GM19099 (cell line): Measurements from ENCODE around the gene LETM1.

Experiments
- POLR2A ChIP-seq: IDR thresholded peaks from 3 replicates; pipeline ENCODE4 v1.6.1; 2011; ENCODE audit warnings: low read depth; ENCODE audit not compliant: insufficient read length; ENCODE audit errors: extremely low read depth

LETM1 gene

DNA sequence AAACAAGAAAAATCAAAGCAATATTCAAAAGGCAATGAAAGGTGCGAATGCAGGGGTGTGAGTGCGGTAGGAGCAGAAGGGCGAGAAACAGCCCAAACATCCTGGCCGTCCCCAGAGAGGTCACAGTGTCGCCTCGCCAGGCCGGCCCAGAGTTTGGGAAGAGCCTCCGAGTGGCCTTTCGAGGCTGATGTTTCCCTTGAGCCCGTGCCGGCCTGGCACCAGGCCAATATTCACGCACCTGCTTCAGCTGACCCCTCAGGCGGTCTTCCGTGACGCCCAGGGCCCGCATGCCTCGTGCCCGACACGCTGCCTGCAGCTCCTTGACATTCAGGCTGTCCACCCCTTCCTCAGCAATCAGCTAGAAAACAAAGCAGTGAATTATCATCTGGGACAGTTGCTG is 30.6 kb downstream of the LETM1 start:
- TF ChIP-seq POLR2A, result no peak

DNA sequence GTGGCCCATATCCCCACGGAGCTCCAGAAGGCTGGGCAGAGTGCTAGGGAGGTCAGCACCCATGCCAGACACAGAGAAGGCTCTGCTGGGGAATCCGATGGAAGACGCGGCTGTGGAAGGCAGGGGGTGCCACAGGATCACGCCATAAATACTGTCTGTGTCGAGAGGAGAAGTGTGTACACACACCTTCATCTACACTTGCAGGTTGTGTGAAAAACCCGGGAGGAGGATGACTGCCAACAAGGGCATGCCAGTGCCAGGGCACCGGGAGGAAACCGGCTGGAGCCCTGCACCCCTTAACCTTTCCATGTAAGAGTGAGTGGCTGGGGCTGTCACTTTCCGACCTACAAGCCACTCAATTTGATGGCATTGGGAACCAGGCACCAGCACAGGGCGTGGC is 31.2 kb downstream of the LETM1 start:
- TF ChIP-seq POLR2A, result no peak

GRCh38 chr4:1823545-1823932 is 32.4 kb downstream of the LETM1 start:
- TF ChIP-seq POLR2A, result no peak

DNA sequence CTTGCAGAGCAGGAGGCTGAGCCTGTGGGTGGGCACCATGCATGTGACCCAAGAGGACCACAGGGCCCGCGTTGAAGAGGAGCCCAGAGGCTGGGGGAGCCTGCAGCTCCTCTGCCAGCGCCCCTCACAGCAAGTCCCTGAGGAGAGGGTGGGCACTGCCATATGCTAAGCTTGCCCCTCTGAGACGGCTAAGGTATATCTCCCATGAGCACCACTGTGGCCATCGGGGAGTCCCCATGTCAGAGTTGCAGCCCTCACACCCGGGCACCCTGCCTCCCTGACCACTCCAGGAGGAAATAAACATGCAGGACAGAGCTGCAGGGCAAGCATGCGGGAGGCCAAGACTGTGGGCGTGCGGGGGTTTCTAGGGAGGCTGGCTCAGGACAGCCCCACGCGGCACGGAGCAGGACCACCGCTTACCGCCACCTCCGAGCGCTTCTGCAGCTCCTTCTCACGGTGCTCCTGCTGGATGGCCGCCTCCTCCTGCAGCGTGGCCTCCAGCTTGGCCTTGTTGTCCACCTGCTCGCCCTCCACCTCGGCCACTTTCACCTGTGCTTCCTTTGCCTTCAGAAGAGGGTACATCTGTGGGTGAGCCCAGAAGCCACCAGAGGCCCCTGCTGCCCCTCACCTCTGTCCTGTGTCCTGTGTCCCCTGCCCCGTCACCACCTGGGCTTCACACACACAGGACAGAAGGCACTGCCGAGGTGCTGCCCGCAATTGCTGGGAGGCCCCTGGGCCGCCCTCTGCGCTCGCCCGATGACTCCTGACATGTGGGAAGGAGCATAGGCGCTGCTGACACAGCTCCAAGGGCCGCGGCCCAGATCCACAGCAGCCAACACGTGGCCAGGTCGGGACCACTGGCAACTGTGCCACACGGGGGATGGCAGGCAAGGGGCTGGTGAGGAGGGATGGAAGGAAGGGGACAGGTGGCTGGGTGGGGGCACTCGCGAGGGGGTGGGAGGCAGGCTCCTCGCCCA is 33.1 kb downstream of the LETM1 start:
- TF ChIP-seq POLR2A, result no peak

GRCh38 chr4:1821679-1822567 is 34.0 kb downstream of the LETM1 start:
- no peak for TF ChIP-seq POLR2A

GRCh38 chr4:1819816-1820215 is 36.1 kb downstream of the LETM1 start:
- TF ChIP-seq POLR2A, result no peak

DNA sequence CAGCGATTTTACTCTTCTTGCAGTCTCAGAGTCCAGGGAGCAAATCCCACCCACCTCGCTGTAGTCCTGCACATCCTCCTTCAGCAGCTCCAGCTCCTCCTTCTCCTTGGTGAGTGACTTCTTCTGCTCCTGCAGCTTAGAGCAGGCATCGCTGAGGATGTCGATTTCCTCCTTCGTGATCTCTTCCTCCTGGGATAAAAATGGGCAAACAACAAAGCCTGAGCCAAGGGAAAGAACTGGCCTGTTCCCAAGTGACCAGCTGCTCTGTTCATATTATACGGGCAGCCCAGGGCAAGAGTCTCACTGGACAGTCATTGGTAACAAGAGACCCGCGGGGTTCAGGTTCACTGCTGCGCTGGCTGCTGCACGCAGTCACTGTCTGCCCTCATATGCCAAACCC is 36.7 kb downstream of the LETM1 start:
- TF ChIP-seq POLR2A, result no peak

DNA sequence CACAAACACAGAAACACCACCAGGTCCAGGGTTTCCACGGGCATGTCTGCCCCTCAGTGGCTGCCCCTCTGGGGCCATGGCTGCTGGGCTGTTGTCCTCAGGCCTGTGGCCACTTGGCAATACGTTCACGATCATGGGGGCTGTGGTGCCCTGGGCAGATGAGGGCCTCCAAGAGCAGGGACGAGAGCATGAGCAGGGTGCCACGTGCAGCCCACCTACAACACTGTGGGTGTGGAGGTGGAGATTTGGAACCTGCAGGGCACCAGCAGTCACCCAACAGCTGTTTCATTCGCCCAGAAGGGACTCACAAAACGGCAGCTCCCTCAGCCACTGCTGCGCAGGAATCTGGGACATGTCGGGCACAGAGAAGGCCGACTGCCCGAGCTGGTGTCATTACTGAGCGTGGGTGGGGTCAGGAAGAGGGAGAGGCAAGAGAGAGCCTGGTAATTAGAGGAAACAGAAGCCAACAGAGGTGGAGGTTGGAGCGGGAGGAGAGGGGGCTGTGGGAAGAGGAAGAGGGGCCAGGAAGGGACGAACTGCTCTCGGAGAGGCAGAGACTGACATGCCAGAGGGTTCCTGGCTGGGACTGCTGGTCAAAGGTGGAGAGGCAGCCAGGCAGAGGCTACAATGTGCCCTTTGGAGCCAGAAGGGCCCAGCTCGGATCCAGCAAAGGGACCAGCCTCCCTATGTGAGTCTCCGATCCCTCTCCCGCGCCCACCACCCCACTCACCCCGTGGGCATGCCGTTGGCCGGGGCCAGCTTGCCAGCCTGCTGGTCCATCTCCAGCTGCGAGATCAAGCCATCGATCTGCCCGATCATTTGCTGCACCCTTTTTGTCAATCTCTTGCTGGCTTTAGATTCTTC is 39.7 kb downstream of the LETM1 start:
- TF ChIP-seq POLR2A, result no peak

DNA sequence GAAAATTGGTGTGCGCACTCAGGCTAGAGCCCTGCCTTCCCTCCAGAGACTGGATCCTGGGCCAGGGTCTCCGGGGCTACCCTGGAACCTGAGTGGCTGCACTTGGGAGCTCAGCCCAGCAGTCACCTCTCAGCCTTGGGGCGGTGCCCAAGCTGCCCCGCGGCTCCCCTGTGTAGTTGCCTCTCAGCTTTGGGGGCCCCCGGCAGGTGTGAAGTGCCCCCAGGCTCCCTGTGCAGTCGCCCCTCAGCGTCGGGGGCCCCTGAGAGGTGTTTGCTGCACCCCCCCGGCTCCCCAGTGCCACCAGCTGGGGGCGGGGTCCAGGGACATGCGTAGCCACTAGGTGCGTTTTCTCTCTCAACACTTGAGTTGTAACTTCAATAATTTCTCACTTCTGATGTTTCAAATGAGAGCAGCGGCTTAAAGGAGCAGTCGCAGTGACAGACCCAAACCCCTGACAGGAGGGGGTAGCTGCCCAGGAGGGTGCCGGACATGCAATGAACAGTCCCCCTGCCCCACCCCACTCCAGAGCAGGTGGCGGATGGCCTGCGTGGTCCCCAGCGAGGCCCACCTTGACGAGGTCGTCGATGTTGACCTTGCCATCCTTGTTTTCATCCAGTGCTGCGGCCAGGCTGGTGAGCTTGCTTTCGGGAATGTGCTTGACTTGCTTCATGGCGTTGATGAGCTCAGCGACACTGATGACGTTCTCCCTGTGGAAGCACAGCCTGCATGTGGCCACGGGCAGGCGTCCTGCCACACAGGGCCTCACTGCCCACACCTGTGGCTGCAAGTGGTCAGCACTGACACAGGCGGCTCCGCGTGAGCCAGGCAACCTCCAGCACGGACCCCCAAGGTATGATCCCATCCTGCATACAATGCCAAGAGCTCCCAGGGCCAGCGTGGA is 40.6 kb downstream of the LETM1 start:
- no peak for TF ChIP-seq POLR2A

DNA sequence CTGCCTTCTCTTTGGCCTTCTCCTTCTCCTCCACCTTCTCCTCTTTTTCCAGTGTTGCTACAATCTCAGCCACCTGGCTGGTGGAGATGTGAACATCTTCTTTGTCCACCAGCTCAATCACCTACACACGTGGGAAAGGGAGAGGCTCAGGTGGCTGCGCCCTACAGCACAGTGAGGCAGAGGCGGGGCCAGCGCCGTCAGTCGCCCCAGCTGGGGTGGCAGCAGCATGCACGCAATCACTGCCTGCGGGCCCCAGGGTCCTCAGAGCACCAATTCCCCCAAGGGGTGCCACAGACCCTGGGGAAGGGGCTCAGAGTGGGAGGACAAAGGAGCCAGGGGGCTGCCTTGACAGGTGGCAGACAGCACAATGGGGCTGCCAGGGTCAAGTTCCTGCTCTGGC is 41.5 kb downstream of the LETM1 start:
- TF ChIP-seq POLR2A, result no peak

DNA sequence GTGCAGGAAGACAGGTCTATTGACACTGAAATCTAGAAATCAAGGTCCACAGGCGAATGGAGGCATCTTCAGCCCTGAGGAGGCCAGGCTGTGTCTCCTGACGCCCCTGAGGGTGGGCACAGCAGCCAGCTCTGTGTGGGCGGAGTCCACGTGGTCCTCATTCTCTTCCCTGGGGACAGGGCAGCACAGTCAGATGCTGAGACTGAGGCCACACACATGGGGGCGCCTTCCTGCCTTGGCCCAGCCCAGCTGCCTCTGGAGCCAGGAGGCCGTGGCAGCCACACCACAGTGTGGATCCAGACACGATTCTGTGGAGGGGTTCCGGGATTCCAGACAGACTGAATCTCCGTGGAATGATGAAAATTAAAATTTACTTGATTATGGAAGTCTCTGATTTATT is 42.0 kb downstream of the LETM1 start:
- TF ChIP-seq POLR2A, result no peak

DNA sequence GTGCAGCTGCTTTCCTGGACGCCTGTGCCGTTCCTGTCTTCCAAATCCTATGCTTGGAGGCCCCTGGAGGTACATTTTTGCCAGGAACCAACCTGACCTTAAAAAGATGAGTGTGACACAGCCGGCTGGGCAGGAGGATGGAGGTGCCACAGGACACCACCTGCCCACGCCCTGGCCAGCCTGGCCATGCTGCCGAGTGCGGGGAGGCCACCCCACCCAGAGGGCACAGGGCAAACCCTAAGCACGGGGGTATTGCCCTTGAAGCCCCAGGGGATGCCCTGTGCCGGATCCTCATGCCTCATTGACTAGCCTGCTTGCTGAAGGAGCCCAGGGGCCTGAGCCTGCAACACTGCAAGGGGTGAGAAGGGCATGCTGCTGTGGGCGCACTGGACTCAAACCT is 42.7 kb downstream of the LETM1 start:
- TF ChIP-seq POLR2A, result no peak

DNA sequence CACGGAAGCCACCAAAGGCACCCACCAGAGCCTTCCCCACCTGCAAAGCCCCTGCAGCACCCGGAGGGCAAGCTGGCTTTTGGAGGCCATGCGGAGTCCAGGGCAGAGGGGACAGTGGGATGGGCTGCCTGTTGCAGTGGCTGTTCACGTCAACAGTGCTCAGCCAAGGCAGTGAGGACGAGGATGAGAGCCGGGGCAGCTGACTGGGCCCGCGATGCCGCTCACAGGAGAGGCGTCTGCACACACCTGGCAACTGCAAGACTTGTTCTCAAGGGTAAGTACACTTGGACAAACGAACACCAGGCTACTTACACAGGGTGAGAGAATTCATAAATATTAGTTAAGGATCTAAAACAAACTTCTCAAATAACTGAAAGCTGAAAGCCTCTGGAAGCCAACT is 43.2 kb downstream of the LETM1 start:
- TF ChIP-seq POLR2A, result no peak

DNA sequence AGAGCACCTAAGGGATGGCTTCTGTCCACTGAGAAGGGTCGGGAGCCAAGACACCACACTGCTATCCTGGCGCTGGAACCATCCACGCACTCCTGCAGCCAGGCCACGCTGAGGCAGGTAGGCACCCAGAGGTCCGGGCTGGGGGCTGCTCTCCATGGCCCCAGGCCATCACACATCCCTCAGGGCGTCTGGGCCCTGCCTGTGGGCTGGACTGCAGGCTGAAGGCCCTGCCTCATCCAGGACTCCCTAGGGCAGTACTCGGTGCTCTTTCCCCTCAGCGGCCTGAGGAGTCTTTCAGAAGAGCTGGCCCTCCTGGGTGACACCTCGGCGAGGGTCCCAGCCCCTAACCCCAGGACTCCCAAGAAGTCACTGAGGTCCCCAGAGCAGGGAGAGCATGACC is 45.2 kb downstream of the LETM1 start:
- no peak for TF ChIP-seq POLR2A
